Measurements from ENCODE around the gene DENND1A.

Gene DENND1A

DNA sequence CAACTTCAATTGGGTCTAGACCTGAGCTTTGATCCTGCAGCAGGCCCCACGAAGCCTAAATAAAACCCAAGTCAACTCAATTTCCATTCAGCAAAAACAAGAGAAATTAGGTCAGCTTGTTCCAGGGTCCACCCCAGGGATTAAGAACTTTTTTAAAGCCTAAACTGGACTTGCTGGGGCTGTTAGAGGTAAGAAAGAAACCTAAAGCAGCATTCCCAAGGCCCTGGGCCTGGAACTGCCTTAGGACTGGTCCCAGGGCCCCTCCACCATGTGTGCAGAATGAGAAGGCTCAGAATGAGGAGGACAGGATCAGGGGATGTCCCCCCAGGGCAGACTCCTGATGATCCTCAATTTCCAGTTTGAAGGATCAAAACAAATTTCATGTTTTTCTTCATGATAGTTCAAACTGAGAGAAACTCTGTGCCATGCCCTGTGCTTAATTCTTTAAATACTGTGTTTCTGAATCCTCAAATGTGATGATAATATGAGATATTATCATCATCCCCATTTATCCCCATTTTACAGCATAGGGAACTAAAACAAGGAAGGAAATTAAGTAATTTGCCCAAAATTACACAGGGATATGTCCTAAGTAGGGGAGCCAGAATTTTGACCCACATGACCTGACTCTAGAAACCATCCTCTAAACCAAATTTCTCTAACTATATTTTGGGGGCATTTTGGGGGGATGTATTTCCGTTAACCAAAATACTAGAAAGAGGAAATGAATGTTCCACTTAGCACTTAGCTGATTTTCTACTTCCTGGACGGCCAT is 64.5 kb downstream of the DENND1A start:
- Histone ChIP-seq H3K27ac (ENCODE audit: low read length) (no peak overlapping the region), H3K4me3 (ENCODE audit: low read length) (no peak overlapping the region), H3K4me1 (ENCODE audit: control insufficient read depth, insufficient read depth, low read length) (peaks cover 5% of the 10 kb centered on the region; the same call in 1 of the 2 replicates), H3K36me3 (ENCODE audit: control insufficient read depth, insufficient read depth, low read length) (no peaks in the 10 kb centered on the region), H3K27me3 (ENCODE audit: control insufficient read depth, insufficient read depth, low read length) (peaks cover 2% of the 10 kb centered on the region; the same call in 1 of the 2 replicates), H3K9me3 (ENCODE audit: control insufficient read depth, insufficient read depth, low read length) (no peaks in the 10 kb centered on the region)
- DNase-seq (ENCODE audit: low read depth, low spot score): no peak
- WGBS (ENCODE audit: insufficient coverage, insufficient read length): no CpG with 5 or more reads among the region's 3 CpGs

DNA sequence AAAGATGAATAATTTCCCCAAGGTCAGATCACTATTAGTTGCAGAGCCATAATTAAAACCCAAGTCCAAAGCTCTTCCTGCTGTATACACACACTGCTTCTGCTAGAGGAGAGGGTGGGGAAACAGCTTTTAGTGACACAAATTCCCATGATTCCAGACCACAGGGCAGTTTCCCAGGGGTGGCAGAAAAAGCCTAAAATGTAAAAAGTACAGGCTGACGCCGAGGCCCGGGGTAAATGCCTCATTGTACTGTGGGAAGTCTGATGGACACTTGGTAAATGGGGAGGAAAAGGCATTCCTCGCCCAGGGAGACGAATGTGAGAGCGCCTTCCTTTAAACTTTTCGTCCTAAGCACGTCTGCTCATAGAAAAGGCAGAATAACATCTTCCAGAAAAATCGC is 65.7 kb downstream of the DENND1A start:
- Histone ChIP-seq H3K4me3 (ENCODE audit: low read length) (no peak overlapping the region), H3K4me1 (ENCODE audit: control insufficient read depth, insufficient read depth, low read length) (peaks cover 5% of the 10 kb centered on the region; the same call in 1 of the 2 replicates)
- no CpG with 5 or more reads among the region's 9 CpGs for WGBS (ENCODE audit: insufficient coverage, insufficient read length)

DNA sequence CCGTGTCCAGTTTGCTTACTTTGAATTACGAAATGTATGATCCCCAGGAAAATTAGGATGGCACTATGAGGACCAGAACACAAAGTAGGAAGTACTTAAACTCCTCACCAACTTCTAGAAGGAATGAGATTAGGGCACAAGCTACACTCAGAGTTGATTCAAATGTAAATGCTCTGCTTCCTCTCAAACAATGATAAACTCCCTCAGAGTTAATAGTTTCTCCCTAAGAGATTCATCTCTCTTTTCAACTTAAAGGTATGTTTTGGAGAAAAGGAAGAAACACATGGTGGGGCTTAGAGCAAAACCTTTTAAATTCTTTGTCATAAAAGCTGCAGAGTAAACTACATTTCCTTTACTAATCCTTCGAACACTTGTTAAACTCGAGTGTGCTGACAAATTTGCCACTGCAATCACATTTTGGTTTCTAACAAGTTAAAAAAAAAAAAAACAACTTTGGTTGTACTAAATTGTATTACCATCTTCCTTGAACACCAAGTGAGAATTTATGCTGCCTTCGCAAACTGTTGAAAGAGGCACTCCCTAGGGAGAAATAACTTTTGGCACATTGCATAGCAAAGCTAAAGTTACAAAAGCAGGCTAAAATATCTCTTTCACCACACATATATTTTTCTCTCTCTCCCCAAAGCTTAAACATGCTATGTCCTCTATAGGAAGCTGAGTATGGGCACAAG is 66.6 kb downstream of the DENND1A start:
- peak overlapping the region; percentile 31 for H3K27ac ChIP-seq (ENCODE audit: low read length)
- peak; percentile 31 for DNase-seq (ENCODE audit: low read depth, low spot score)
- H3K4me3 ChIP-seq (ENCODE audit: low read length): no peak overlapping the region

More for the DNA sequence above, 65.7 kb downstream of the DENND1A start:
- Histone ChIP-seq H3K36me3 (ENCODE audit: control insufficient read depth, insufficient read depth, low read length) (no peaks in the 10 kb centered on the region), H3K27me3 (ENCODE audit: control insufficient read depth, insufficient read depth, low read length) (peaks cover 2% of the 10 kb centered on the region; the same call in 1 of the 2 replicates), H3K9me3 (ENCODE audit: control insufficient read depth, insufficient read depth, low read length) (no peaks in the 10 kb centered on the region), H3K27ac (ENCODE audit: low read length) (no peak overlapping the region)
- DNase-seq (ENCODE audit: low read depth, low spot score): no peak

DNA sequence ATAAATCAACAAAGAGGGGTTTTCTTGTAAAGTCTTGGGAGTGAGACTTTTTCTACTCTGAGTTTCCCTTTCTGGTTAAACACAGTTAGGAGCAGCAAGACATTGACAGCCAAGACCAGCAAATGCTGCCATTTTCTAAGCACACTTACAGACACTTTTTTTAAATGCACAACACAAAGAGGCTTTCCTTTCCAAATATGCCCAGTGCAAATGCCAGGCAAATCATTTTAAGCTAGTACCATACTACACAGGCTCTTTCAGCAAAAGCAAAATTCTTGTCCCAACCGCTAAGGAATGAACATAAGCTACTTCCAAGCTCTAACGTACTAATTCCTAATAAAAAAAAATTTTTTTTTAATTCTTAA is 68.2 kb downstream of the DENND1A start:
- peaks cover 5% of the 10 kb centered on the region; the same call in 1 of the 2 replicates for H3K4me1 ChIP-seq (ENCODE audit: control insufficient read depth, insufficient read depth, low read length)
- H3K27ac ChIP-seq (ENCODE audit: low read length): no peak overlapping the region
- DNase-seq (ENCODE audit: low read depth, low spot score): no peak
- no peak overlapping the region for H3K4me3 ChIP-seq (ENCODE audit: low read length)
- H3K36me3 ChIP-seq (ENCODE audit: control insufficient read depth, insufficient read depth, low read length): no peaks in the 10 kb centered on the region
- H3K9me3 ChIP-seq (ENCODE audit: control insufficient read depth, insufficient read depth, low read length): no peaks in the 10 kb centered on the region
- 100% methylated on average over 2 of the region's 2 CpGs for WGBS (ENCODE audit: insufficient coverage, insufficient read length)
- H3K27me3 ChIP-seq (ENCODE audit: control insufficient read depth, insufficient read depth, low read length): peaks cover 2% of the 10 kb centered on the region; the same call in 1 of the 2 replicates

More for the DNA sequence above, 66.6 kb downstream of the DENND1A start:
- no CpG with 5 or more reads among the region's 5 CpGs for WGBS (ENCODE audit: insufficient coverage, insufficient read length)
- H3K27me3 ChIP-seq (ENCODE audit: control insufficient read depth, insufficient read depth, low read length): peaks cover 2% of the 10 kb centered on the region; the same call in 1 of the 2 replicates
- H3K9me3 ChIP-seq (ENCODE audit: control insufficient read depth, insufficient read depth, low read length): no peaks in the 10 kb centered on the region
- no peaks in the 10 kb centered on the region for H3K36me3 ChIP-seq (ENCODE audit: control insufficient read depth, insufficient read depth, low read length)
- peaks cover 5% of the 10 kb centered on the region; the same call in 1 of the 2 replicates for H3K4me1 ChIP-seq (ENCODE audit: control insufficient read depth, insufficient read depth, low read length)

DNA sequence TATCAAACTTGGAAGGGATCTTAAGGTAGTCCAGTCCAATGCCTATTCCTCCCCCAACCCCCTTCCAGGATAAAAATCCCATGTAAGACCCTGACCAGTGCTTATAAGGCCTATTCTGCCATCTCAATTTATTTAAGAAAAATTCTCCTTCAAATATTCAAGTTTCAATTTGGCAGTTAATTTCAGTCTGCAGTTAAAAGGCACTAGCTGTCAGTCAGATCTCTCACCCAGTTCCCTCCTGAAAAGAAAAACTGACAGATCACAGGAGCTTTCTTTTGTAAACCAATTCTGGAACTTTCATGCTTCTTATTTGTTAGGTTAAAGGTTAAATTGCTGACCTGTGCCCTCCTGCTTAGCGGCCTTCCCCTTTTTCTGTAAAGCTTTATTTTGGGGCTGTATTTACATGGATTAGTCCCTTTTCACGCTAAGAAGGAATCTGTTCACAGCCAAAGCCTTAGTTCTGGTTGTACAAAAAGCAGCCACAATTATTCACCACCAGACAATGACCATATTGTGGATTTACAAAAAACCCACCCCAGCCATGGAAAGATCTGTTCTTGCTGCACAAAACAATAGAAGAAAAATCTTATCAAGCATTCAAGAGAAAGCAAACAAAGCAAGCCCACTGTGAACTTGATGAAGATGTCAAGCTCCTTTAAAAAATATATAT is 68.7 kb downstream of the DENND1A start:
- Histone ChIP-seq H3K4me1 (ENCODE audit: control insufficient read depth, insufficient read depth, low read length) (peaks cover 5% of the 10 kb centered on the region; the same call in 1 of the 2 replicates), H3K36me3 (ENCODE audit: control insufficient read depth, insufficient read depth, low read length) (no peaks in the 10 kb centered on the region), H3K27ac (ENCODE audit: low read length) (no peak overlapping the region), H3K4me3 (ENCODE audit: low read length) (no peak overlapping the region), H3K27me3 (ENCODE audit: control insufficient read depth, insufficient read depth, low read length) (peaks cover 2% of the 10 kb centered on the region; the same call in 1 of the 2 replicates), H3K9me3 (ENCODE audit: control insufficient read depth, insufficient read depth, low read length) (no peaks in the 10 kb centered on the region)
- no peak for DNase-seq (ENCODE audit: low read depth, low spot score)
- WGBS (ENCODE audit: insufficient coverage, insufficient read length): no CpG with 5 or more reads among the region's 2 CpGs

GRCh38 chr9:123860603-123861002 is 69.3 kb downstream of the DENND1A start:
- no peak for DNase-seq (ENCODE audit: low read depth, low spot score)
- WGBS (ENCODE audit: insufficient coverage, insufficient read length): no CpG with 5 or more reads among the region's 4 CpGs
- Histone ChIP-seq H3K4me1 (ENCODE audit: control insufficient read depth, insufficient read depth, low read length) (peaks cover 5% of the 10 kb centered on the region; the same call in 1 of the 2 replicates), H3K4me3 (ENCODE audit: low read length) (no peak overlapping the region), H3K9me3 (ENCODE audit: control insufficient read depth, insufficient read depth, low read length) (no peaks in the 10 kb centered on the region), H3K27me3 (ENCODE audit: control insufficient read depth, insufficient read depth, low read length) (peaks cover 2% of the 10 kb centered on the region; the same call in 1 of the 2 replicates), H3K27ac (ENCODE audit: low read length) (no peak overlapping the region), H3K36me3 (ENCODE audit: control insufficient read depth, insufficient read depth, low read length) (no peaks in the 10 kb centered on the region)

DNA sequence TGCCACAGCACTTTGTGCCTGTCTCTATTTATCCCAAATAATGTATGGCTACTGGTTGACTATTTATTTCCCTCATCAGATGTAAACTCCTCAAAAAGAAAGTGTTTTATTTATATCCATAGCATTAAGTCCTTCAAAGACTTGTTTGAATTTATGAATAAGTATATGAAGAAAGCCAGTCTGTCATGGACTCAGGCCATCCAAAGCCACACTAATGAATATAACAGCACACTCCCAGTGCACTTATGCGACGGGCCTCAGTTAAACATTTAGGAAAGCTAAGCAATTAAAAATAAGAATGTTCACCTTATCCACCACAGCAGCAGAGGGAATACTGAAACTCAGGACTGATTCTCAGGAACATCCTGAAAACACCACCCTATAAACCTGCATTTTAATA is 77.5 kb downstream of the DENND1A start:
- Histone ChIP-seq H3K4me3 (ENCODE audit: low read length) (no peak overlapping the region), H3K36me3 (ENCODE audit: control insufficient read depth, insufficient read depth, low read length) (no peaks in the 10 kb centered on the region), H3K9me3 (ENCODE audit: control insufficient read depth, insufficient read depth, low read length) (no peaks in the 10 kb centered on the region), H3K27ac (ENCODE audit: low read length) (no peak overlapping the region), H3K27me3 (ENCODE audit: control insufficient read depth, insufficient read depth, low read length) (no peaks in the 10 kb centered on the region), H3K4me1 (ENCODE audit: control insufficient read depth, insufficient read depth, low read length) (peaks cover 2% of the 10 kb centered on the region; the same call in 1 of the 2 replicates)
- no CpG with 5 or more reads among the region's 2 CpGs for WGBS (ENCODE audit: insufficient coverage, insufficient read length)
- no peak for DNase-seq (ENCODE audit: low read depth, low spot score)

DNA sequence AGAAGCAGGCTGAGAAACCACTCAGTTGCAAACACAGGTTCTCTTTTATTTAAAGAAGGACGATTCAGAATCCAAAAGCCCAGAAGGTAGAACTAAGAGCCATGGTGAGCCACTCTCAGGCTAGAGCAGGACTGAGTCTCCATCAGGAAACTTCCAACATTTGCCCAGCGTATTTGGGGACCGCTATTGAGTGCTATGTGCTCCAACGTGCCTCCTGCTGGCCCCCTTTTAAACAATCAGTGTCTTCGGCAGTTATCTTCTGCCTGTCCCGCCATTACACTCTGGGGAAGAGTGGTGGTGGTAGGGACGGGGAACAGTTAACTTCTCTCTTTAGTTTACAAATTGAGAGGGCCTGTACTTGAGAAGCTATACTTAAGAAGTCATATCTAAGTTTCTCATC is 78.1 kb downstream of the DENND1A start:
- no CpG with 5 or more reads among the region's 7 CpGs for WGBS (ENCODE audit: insufficient coverage, insufficient read length)
- peaks cover 2% of the 10 kb centered on the region; the same call in 1 of the 2 replicates for H3K4me1 ChIP-seq (ENCODE audit: control insufficient read depth, insufficient read depth, low read length)
- no peak overlapping the region for H3K4me3 ChIP-seq (ENCODE audit: low read length)
- H3K27me3 ChIP-seq (ENCODE audit: control insufficient read depth, insufficient read depth, low read length): no peaks in the 10 kb centered on the region
- H3K36me3 ChIP-seq (ENCODE audit: control insufficient read depth, insufficient read depth, low read length): no peaks in the 10 kb centered on the region
- no peak overlapping the region for H3K27ac ChIP-seq (ENCODE audit: low read length)
- peak; percentile 16 for DNase-seq (ENCODE audit: low read depth, low spot score)
- no peaks in the 10 kb centered on the region for H3K9me3 ChIP-seq (ENCODE audit: control insufficient read depth, insufficient read depth, low read length)

GRCh38 chr9:123848447-123849085 is 81.4 kb downstream of the DENND1A start:
- Histone ChIP-seq H3K36me3 (ENCODE audit: control insufficient read depth, insufficient read depth, low read length) (no peaks in the 10 kb centered on the region), H3K27ac (ENCODE audit: low read length) (no peak overlapping the region), H3K9me3 (ENCODE audit: control insufficient read depth, insufficient read depth, low read length) (no peaks in the 10 kb centered on the region), H3K4me1 (ENCODE audit: control insufficient read depth, insufficient read depth, low read length) (peaks cover 2% of the 10 kb centered on the region; the same call in 1 of the 2 replicates), H3K4me3 (ENCODE audit: low read length) (no peak overlapping the region), H3K27me3 (ENCODE audit: control insufficient read depth, insufficient read depth, low read length) (no peaks in the 10 kb centered on the region)
- no peak for DNase-seq (ENCODE audit: low read depth, low spot score)
- WGBS (ENCODE audit: insufficient coverage, insufficient read length): no CpG with 5 or more reads among the region's 3 CpGs

DNA sequence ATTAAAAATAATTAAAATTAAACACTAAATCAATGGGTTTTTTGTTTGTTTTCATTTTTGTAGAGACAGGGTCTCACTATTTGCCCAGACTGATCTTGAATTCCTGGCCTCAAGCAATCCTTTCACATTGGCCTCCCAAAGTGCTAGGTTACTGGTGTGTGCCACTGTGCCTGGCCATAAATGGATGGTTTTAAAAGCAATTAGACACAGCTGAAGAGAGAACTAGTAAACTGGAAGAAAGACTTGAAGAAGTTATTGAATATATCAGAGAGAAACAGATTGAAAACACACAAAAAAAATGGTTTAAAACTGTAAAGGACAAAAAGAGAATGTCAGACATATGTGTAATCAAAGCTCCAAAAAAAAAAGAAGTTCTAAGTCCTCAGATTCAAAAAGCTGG is 83.0 kb downstream of the DENND1A start:
- Histone ChIP-seq H3K4me1 (ENCODE audit: control insufficient read depth, insufficient read depth, low read length) (peaks cover 1% of the 10 kb centered on the region; the same call in 1 of the 2 replicates), H3K27me3 (ENCODE audit: control insufficient read depth, insufficient read depth, low read length) (no peaks in the 10 kb centered on the region), H3K27ac (ENCODE audit: low read length) (no peak overlapping the region), H3K36me3 (ENCODE audit: control insufficient read depth, insufficient read depth, low read length) (no peaks in the 10 kb centered on the region), H3K4me3 (ENCODE audit: low read length) (no peak overlapping the region), H3K9me3 (ENCODE audit: control insufficient read depth, insufficient read depth, low read length) (no peaks in the 10 kb centered on the region)
- no peak for DNase-seq (ENCODE audit: low read depth, low spot score)

Measured in iPS DF 6.9 (cell line).